ENCODE data around the gene LRRC36.

- TF ChIP-seq CTCF (IDR thresholded peaks at IDR 0.05) = no peak
- no peak for TF ChIP-seq POLR2A (IDR thresholded peaks at IDR 0.05)
Measured at GRCh38 chr16:67280090-67281015, 46.3 kb upstream of the LRRC36 start.

Data from right lobe of liver (tissue), 4 donors.